Trophoblast cell (in vitro differentiated cells and primary cell): ENCODE data around the gene EYA2.

Source experiments
- DNase-seq, 2 donors: peaks; one replicate each; pipeline ENCODE4 v3.0.0-alpha.2; 2016
- H2AFZ ChIP-seq: 2 replicates; pipeline ENCODE4 v1.6.1; 2013; ENCODE audit warnings: low read length, moderate library complexity, mild to moderate bottlenecking; ENCODE audit not compliant: insufficient read depth, poor library complexity
- H2AK5ac ChIP-seq: 2 replicates; pipeline ENCODE4 v1.6.1; 2013; ENCODE audit warnings: mild to moderate bottlenecking, low read length
- H2BK120ac ChIP-seq: 2 replicates; pipeline ENCODE4 v1.6.1; 2013; ENCODE audit warnings: low read length, mild to moderate bottlenecking, moderate library complexity; ENCODE audit not compliant: insufficient read depth, poor library complexity
- H2BK12ac ChIP-seq: 2 replicates; pipeline ENCODE4 v1.6.1; 2013; ENCODE audit warnings: mild to moderate bottlenecking, low read length, moderate library complexity
- H2BK5ac ChIP-seq: 2 replicates; pipeline ENCODE4 v1.6.1; 2013; ENCODE audit warnings: low read length, low read depth, moderate library complexity, mild to moderate bottlenecking; ENCODE audit not compliant: poor library complexity
- H3K14ac ChIP-seq: 2 replicates; pipeline ENCODE4 v1.6.1; 2013; ENCODE audit warnings: mild to moderate bottlenecking, low read length
- H3K18ac ChIP-seq: 2 replicates; pipeline ENCODE4 v1.6.1; 2013; ENCODE audit warnings: mild to moderate bottlenecking, low read length
- H3K23ac ChIP-seq: 2 replicates; pipeline ENCODE4 v1.6.1; 2013; ENCODE audit warnings: low read length
- H3K27ac ChIP-seq: 2 replicates; pipeline ENCODE4 v1.5.1; 2013; ENCODE audit warnings: low read depth, mild to moderate bottlenecking, inconsistent platforms, low read length, moderate library complexity
- H3K27me3 ChIP-seq: 2 replicates; pipeline ENCODE4 v1.6.1; 2013; ENCODE audit warnings: inconsistent platforms, mild to moderate bottlenecking, low read length, moderate library complexity; ENCODE audit not compliant: insufficient read depth
- H3K36me3 ChIP-seq, 2 experiments: 1 replicate in 1 of 2; 2 replicates in 1 of 2; pipeline ENCODE4 v1.6.1; 2013; ENCODE audit warnings: low read length in 2 of 2, mild to moderate bottlenecking in 2 of 2, moderate library complexity in 1 of 2; ENCODE audit not compliant: insufficient read depth in 2 of 2, control insufficient read depth in 1 of 2
- H3K4ac ChIP-seq: 2 replicates; pipeline ENCODE4 v1.6.1; 2013; ENCODE audit warnings: low read depth, mild to moderate bottlenecking, low read length, moderate library complexity
- H3K4me1 ChIP-seq, 2 experiments: 1 replicate in 1 of 2; 2 replicates in 1 of 2; pipeline ENCODE4 v1.6.1; 2013; ENCODE audit warnings: low read length in 2 of 2, mild to moderate bottlenecking in 2 of 2, moderate library complexity in 1 of 2; ENCODE audit not compliant: insufficient read depth in 2 of 2, control insufficient read depth in 1 of 2
- H3K4me2 ChIP-seq: 2 replicates; pipeline ENCODE4 v1.6.1; 2013; ENCODE audit warnings: inconsistent platforms, mild to moderate bottlenecking, low read length, moderate library complexity
- H3K4me3 ChIP-seq: 2 replicates; pipeline ENCODE4 v1.5.1; 2013; ENCODE audit warnings: mild to moderate bottlenecking, low read depth, low read length, inconsistent platforms
- H3K79me1 ChIP-seq: one replicate; pipeline ENCODE4 v1.6.1; 2013; ENCODE audit warnings: low read length
- H3K79me2 ChIP-seq: 2 replicates; pipeline ENCODE4 v1.6.1; 2013; ENCODE audit warnings: low read length, mild to moderate bottlenecking; ENCODE audit not compliant: control insufficient read depth, insufficient read depth, poor library complexity
- H3K9ac ChIP-seq: 2 replicates; pipeline ENCODE4 v1.6.1; 2013; ENCODE audit warnings: mild to moderate bottlenecking, low read length
- H3K9me3 ChIP-seq: 2 replicates; pipeline ENCODE4 v1.6.1; 2013; ENCODE audit warnings: low read depth, mild to moderate bottlenecking, control low read depth, inconsistent platforms, low read length; ENCODE audit not compliant: insufficient read depth
- H4K12ac ChIP-seq: 2 replicates; pipeline ENCODE4 v1.6.1; 2013; ENCODE audit warnings: low read depth, mild to moderate bottlenecking, low read length, moderate library complexity
- H4K8ac ChIP-seq: 2 replicates; pipeline ENCODE4 v1.6.1; 2013; ENCODE audit warnings: low read depth, mild to moderate bottlenecking, low read length, moderate library complexity
- H4K91ac ChIP-seq: one replicate; pipeline ENCODE4 v1.6.1; 2013; ENCODE audit warnings: low read depth, mild to moderate bottlenecking, low read length, moderate library complexity
- WGBS: extraction: QIAGEN DNeasy Blood & Tissue Kit; methylation state at CpG from one replicate; pipeline ENCODE4 v1.1.7; 2013; ENCODE audit warnings: missing lambda C conversion rate; ENCODE audit not compliant: insufficient read length, insufficient coverage; ENCODE audit errors: extremely low coverage; 5-methylcytosine and 5-hydroxymethylcytosine counted together

EYA2 gene

GRCh38 chr20:47222468-47223119 is 328.0 kb downstream of the EYA2 start:
- Histone ChIP-seq H3K9me3 (no peaks in the 10 kb centered on the region), H4K91ac (no peak overlapping the region)
- no CpG with 5 or more reads among the region's 12 CpGs for WGBS

GRCh38 chr20:47223896-47224295 is 329.3 kb downstream of the EYA2 start:
- Histone ChIP-seq H2BK12ac (no peak overlapping the region), H2AK5ac (no peak overlapping the region), H3K9ac (no peak overlapping the region), H3K18ac (no peak overlapping the region), H3K4me2 (no peak overlapping the region), H3K79me1 (no peaks in the 10 kb centered on the region), H2AFZ (no peak overlapping the region), H3K4me1 (no peaks in the 10 kb centered on the region), H3K79me2 (no peaks in the 10 kb centered on the region), H3K27me3 (no peaks in the 10 kb centered on the region), H3K36me3 (peaks cover 46 to 53% of the 10 kb centered on the region in 2 experiments), H3K27ac (no peak overlapping the region), H2BK120ac (no peak overlapping the region), H4K12ac (no peak overlapping the region), H4K91ac (no peak overlapping the region), H3K4me3 (no peak overlapping the region), H3K14ac (no peak overlapping the region), H2BK5ac (no peak overlapping the region), H4K8ac (no peak overlapping the region), H3K4ac (no peak overlapping the region), H3K23ac (no peak overlapping the region), H3K9me3 (no peaks in the 10 kb centered on the region)
- no CpG with 5 or more reads among the region's 1 CpG for WGBS
- DNase-seq: no peak

More at GRCh38 chr20:47222468-47223119, 328.0 kb downstream of the EYA2 start:
- no peak overlapping the region for H3K4ac ChIP-seq
- H4K12ac ChIP-seq: no peak overlapping the region
- no peak overlapping the region for H3K23ac ChIP-seq
- no peak overlapping the region for H3K9ac ChIP-seq
- no peak overlapping the region for H3K4me2 ChIP-seq
- H3K14ac ChIP-seq: no peak overlapping the region
- H3K4me3 ChIP-seq: no peak overlapping the region
- no peak overlapping the region for H2BK5ac ChIP-seq
- no peaks in the 10 kb centered on the region for H3K4me1 ChIP-seq
- no peak overlapping the region for H3K18ac ChIP-seq
- H4K8ac ChIP-seq: no peak overlapping the region
- H3K27me3 ChIP-seq: no peaks in the 10 kb centered on the region
- no peak overlapping the region for H2BK12ac ChIP-seq
- H3K36me3 ChIP-seq: peaks cover 44 to 54% of the 10 kb centered on the region in 2 experiments
- no peaks in the 10 kb centered on the region for H3K79me2 ChIP-seq
- H3K79me1 ChIP-seq: no peaks in the 10 kb centered on the region
- no peak overlapping the region for H2AK5ac ChIP-seq
- no peak overlapping the region for H3K27ac ChIP-seq
- H2BK120ac ChIP-seq: no peak overlapping the region
- H2AFZ ChIP-seq: no peak overlapping the region
- DNase-seq: no peak

- H3K4me1 ChIP-seq: no peaks in the 10 kb centered on the region
- DNase-seq: no peak
- peaks cover 48 to 56% of the 10 kb centered on the region in 2 experiments for H3K36me3 ChIP-seq
- no peak overlapping the region for H3K18ac ChIP-seq
- H4K91ac ChIP-seq: no peak overlapping the region
- H3K4me3 ChIP-seq: no peak overlapping the region
- no peak overlapping the region for H3K14ac ChIP-seq
- no CpG with 5 or more reads among the region's 11 CpGs for WGBS
- no peak overlapping the region for H2BK5ac ChIP-seq
- no peak overlapping the region for H3K23ac ChIP-seq
- no peak overlapping the region for H3K4ac ChIP-seq
- no peak overlapping the region for H4K8ac ChIP-seq
- H2BK120ac ChIP-seq: no peak overlapping the region
- no peaks in the 10 kb centered on the region for H3K9me3 ChIP-seq
- no peak overlapping the region for H3K27ac ChIP-seq
- no peak overlapping the region for H4K12ac ChIP-seq
- H2BK12ac ChIP-seq: no peak overlapping the region
- no peak overlapping the region for H3K4me2 ChIP-seq
- no peak overlapping the region for H2AK5ac ChIP-seq
- no peak overlapping the region for H2AFZ ChIP-seq
- H3K79me2 ChIP-seq: no peaks in the 10 kb centered on the region
- H3K27me3 ChIP-seq: no peaks in the 10 kb centered on the region
- H3K9ac ChIP-seq: no peak overlapping the region
- no peaks in the 10 kb centered on the region for H3K79me1 ChIP-seq
These were observed 329.7 kb downstream of the EYA2 start for GRCh38 chr20:47224300-47224791.

DNA sequence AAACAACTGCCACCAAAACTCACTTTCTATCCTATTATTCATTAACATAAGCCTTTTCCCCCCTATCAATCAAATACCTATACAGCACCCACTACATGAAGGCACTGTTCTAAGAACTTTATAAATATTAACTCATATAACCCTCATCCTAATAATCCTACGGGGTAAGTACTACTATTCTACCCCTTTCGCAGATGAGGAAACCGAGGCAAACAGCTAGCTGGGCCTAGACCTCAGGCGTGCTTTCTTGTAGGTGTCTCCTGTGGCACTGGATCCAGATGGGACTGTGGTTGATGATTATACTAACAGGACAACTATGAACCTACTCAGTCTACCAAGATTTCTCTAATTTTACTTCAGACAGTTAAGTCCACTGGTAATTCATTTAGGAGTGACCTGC is 330.2 kb downstream of the EYA2 start:
- Histone ChIP-seq H3K23ac (no peak overlapping the region), H2BK12ac (no peak overlapping the region), H3K9ac (no peak overlapping the region), H2BK5ac (no peak overlapping the region), H4K12ac (no peak overlapping the region), H2AFZ (no peak overlapping the region), H3K36me3 (peaks cover 50 to 60% of the 10 kb centered on the region in 2 experiments), H2AK5ac (no peak overlapping the region), H3K4me2 (no peak overlapping the region), H2BK120ac (no peak overlapping the region), H3K14ac (no peak overlapping the region), H3K4me1 (no peaks in the 10 kb centered on the region), H3K79me2 (no peaks in the 10 kb centered on the region), H3K27me3 (no peaks in the 10 kb centered on the region), H3K18ac (no peak overlapping the region), H3K9me3 (no peaks in the 10 kb centered on the region), H3K27ac (no peak overlapping the region), H3K79me1 (no peaks in the 10 kb centered on the region), H3K4me3 (no peak overlapping the region), H4K8ac (no peak overlapping the region), H3K4ac (no peak overlapping the region), H4K91ac (no peak overlapping the region)
- no peak for DNase-seq
- no CpG with 5 or more reads among the region's 4 CpGs for WGBS
